Measurements from ENCODE around the gene CHD6. TPM values are rescaled to one million over a fixed set of nuclear protein-coding genes. Genes with fewer than 3 reads are reported as not detected.

Gene CHD6
- total RNA-seq, 2 experiments from 2014 or later = 114 to 126 TPM

GRCh38 chr20:41544472-41544871 is 73.7 kb downstream of the CHD6 start:
- no peaks in the 10 kb centered on the region for H3K27me3 ChIP-seq (ENCODE audit: control insufficient read depth in 1 of 2, insufficient read depth in 2 of 2, low read length in 2 of 2)
- Mint-ChIP-seq H3K9me3 (no peaks in the 10 kb centered on the region), H3K27me3 (no peaks in the 10 kb centered on the region), H3K4me3 (no peak overlapping the region), H3K4me1 (ENCODE audit: low read depth) (peaks cover 31% of the 10 kb centered on the region), H3K27ac (no peak overlapping the region), H3K36me3 (ENCODE audit: low read depth) (peaks cover 64% of the 10 kb centered on the region)
- TF ChIP-seq, protein P1, sequence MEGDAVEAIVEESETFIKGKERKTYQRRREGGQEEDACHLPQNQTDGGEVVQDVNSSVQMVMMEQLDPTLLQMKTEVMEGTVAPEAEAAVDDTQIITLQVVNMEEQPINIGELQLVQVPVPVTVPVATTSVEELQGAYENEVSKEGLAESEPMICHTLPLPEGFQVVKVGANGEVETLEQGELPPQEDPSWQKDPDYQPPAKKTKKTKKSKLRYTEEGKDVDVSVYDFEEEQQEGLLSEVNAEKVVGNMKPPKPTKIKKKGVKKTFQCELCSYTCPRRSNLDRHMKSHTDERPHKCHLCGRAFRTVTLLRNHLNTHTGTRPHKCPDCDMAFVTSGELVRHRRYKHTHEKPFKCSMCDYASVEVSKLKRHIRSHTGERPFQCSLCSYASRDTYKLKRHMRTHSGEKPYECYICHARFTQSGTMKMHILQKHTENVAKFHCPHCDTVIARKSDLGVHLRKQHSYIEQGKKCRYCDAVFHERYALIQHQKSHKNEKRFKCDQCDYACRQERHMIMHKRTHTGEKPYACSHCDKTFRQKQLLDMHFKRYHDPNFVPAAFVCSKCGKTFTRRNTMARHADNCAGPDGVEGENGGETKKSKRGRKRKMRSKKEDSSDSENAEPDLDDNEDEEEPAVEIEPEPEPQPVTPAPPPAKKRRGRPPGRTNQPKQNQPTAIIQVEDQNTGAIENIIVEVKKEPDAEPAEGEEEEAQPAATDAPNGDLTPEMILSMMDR (IDR thresholded peaks at IDR 0.05) = no peak
- no peak overlapping the region for H3K27ac ChIP-seq (ENCODE audit: low read depth in 1 of 2, low read length in 2 of 2)
- intact Hi-C loops (cut with DNase I, micrococcal nuclease) = no loop called here
- H3K4me3 ChIP-seq (ENCODE audit: low read length) = no peak overlapping the region
- H3K4me1 ChIP-seq (ENCODE audit: insufficient read depth, low read length) = no peaks in the 10 kb centered on the region
- no peak for DNase-seq
- H3K9me3 ChIP-seq (ENCODE audit: control insufficient read depth in 1 of 2, insufficient read depth in 1 of 2, low read length in 2 of 2) = no peaks in the 10 kb centered on the region
- H3K36me3 ChIP-seq (ENCODE audit: insufficient read depth, low read length) = peaks cover under 1% of the 10 kb centered on the region
- ATAC-seq (ENCODE audit: poor library complexity) = no peak
- POLR2A ChIA-PET = interaction anchor here (0.6 kb wide), 1 partner anchor 311 kb away, joined by 3 read pairs; no protein-coding TSS in a partner anchor
- CTCF ChIA-PET = no interaction called here

GRCh38 chr20:41540918-41541317 is 77.3 kb downstream of the CHD6 start:
- intact Hi-C loops (cut with DNase I, micrococcal nuclease) = no loop called here
- DNase-seq = no peak
- Histone ChIP-seq H3K4me3 (ENCODE audit: low read length) (no peak overlapping the region), H3K27me3 (ENCODE audit: control insufficient read depth in 1 of 2, insufficient read depth in 2 of 2, low read length in 2 of 2) (no peaks in the 10 kb centered on the region), H3K9me3 (ENCODE audit: control insufficient read depth in 1 of 2, insufficient read depth in 1 of 2, low read length in 2 of 2) (peaks cover 0 to 4% of the 10 kb centered on the region in 2 experiments), H3K36me3 (ENCODE audit: insufficient read depth, low read length) (peaks cover 10% of the 10 kb centered on the region), H3K4me1 (ENCODE audit: insufficient read depth, low read length) (no peaks in the 10 kb centered on the region), H3K27ac (ENCODE audit: low read depth in 1 of 2, low read length in 2 of 2) (no peak overlapping the region)
- Mint-ChIP-seq H3K27me3 (no peaks in the 10 kb centered on the region), H3K9me3 (peaks cover 4% of the 10 kb centered on the region), H3K4me3 (no peak overlapping the region), H3K36me3 (ENCODE audit: low read depth) (peaks cover 67% of the 10 kb centered on the region), H3K4me1 (ENCODE audit: low read depth) (peaks cover 18% of the 10 kb centered on the region), H3K27ac (no peak overlapping the region)
- TF ChIP-seq, protein P1 (IDR thresholded peaks at IDR 0.05) = no peak
- ChIA-PET CTCF (no interaction called here), POLR2A (interaction anchor here (0.7 kb wide), 1 partner anchor 59 kb away, joined by 3 read pairs; no protein-coding TSS in a partner anchor)
- ATAC-seq (ENCODE audit: poor library complexity) = no peak

GRCh38 chr20:41540459-41540858 is 77.7 kb downstream of the CHD6 start:
- POLR2A ChIA-PET = no interaction called here

More at GRCh38 chr20:41540459-41540858, 77.7 kb downstream of the CHD6 start:
- intact Hi-C loops (cut with DNase I, micrococcal nuclease) = no loop called here
- Mint-ChIP-seq H3K4me3 (no peak overlapping the region), H3K27me3 (no peaks in the 10 kb centered on the region), H3K4me1 (ENCODE audit: low read depth) (peaks cover 15% of the 10 kb centered on the region), H3K9me3 (peaks cover 4% of the 10 kb centered on the region), H3K36me3 (ENCODE audit: low read depth) (peaks cover 64% of the 10 kb centered on the region), H3K27ac (no peak overlapping the region)
- Histone ChIP-seq H3K27me3 (ENCODE audit: control insufficient read depth in 1 of 2, insufficient read depth in 2 of 2, low read length in 2 of 2) (no peaks in the 10 kb centered on the region), H3K9me3 (ENCODE audit: control insufficient read depth in 1 of 2, insufficient read depth in 1 of 2, low read length in 2 of 2) (peaks cover 0 to 4% of the 10 kb centered on the region in 2 experiments), H3K27ac (ENCODE audit: low read depth in 1 of 2, low read length in 2 of 2) (no peak overlapping the region), H3K4me1 (ENCODE audit: insufficient read depth, low read length) (no peaks in the 10 kb centered on the region), H3K4me3 (ENCODE audit: low read length) (no peak overlapping the region), H3K36me3 (ENCODE audit: insufficient read depth, low read length) (peaks cover 10% of the 10 kb centered on the region)
- TF ChIP-seq, protein P1 (IDR thresholded peaks at IDR 0.05) = no peak
- DNase-seq (no peak), ATAC-seq (ENCODE audit: poor library complexity) (no peak)
- CTCF ChIA-PET = no interaction called here
